NOMO-1 treated with DMSO at 0.1 percent for 48 hours (cell line): Measurements from ENCODE around the gene DOCK9.

Experiments used
- DNase-seq: peaks from one replicate; lab custom pipeline; 2025; ENCODE audit not compliant: unreplicated experiment; lab: John Stamatoyannopoulos, UW

The DOCK9 gene

GRCh38 chr13:98866882-98867281, 111.0 kb downstream of the DOCK9 start:
- DNase-seq = no peak

- DNase-seq = no peak
Measured at GRCh38 chr13:98860491-98860890, 117.4 kb downstream of the DOCK9 start.

GRCh38 chr13:98858191-98858590, 119.7 kb downstream of the DOCK9 start:
- DNase-seq = no peak

GRCh38 chr13:98856983-98857382, 120.9 kb downstream of the DOCK9 start:
- no peak for DNase-seq

GRCh38 chr13:98854448-98854847, 123.4 kb downstream of the DOCK9 start:
- no peak for DNase-seq

GRCh38 chr13:98853771-98854221, 124.1 kb downstream of the DOCK9 start:
- peak; percentile 44 for DNase-seq

- no peak for DNase-seq
Measured at GRCh38 chr13:98851276-98851675, 126.6 kb downstream of the DOCK9 start.

GRCh38 chr13:98848746-98849145, 129.1 kb downstream of the DOCK9 start:
- no peak for DNase-seq

- DNase-seq = no peak
Measured at GRCh38 chr13:98847780-98848179, 130.1 kb downstream of the DOCK9 start.

GRCh38 chr13:98846986-98847385, 130.9 kb downstream of the DOCK9 start:
- DNase-seq = no peak

- no peak for DNase-seq
Measured at GRCh38 chr13:98846521-98846920, 131.3 kb downstream of the DOCK9 start.

- DNase-seq = no peak
Measured at GRCh38 chr13:98845742-98846141, 132.1 kb downstream of the DOCK9 start.

GRCh38 chr13:98844021-98844420, 133.8 kb downstream of the DOCK9 start:
- no peak for DNase-seq

GRCh38 chr13:98843482-98843877, 134.4 kb downstream of the DOCK9 start:
- DNase-seq = no peak

GRCh38 chr13:98842858-98843481, 134.9 kb downstream of the DOCK9 start:
- peak; percentile 82 for DNase-seq

GRCh38 chr13:98842070-98842469, 135.8 kb downstream of the DOCK9 start:
- DNase-seq = no peak

GRCh38 chr13:98839856-98840769, 137.8 kb downstream of the DOCK9 start:
- peak; percentile 25 for DNase-seq

- DNase-seq = no peak
Measured at GRCh38 chr13:98838776-98839175, 139.1 kb downstream of the DOCK9 start.

- DNase-seq = no peak
Measured at GRCh38 chr13:98837896-98838295, 140.0 kb downstream of the DOCK9 start.

- no peak for DNase-seq
Measured at GRCh38 chr13:98835156-98835555, 142.7 kb downstream of the DOCK9 start.

- DNase-seq = no peak
Measured at GRCh38 chr13:98834254-98834960, 143.5 kb downstream of the DOCK9 start.

GRCh38 chr13:98831236-98831635, 146.6 kb downstream of the DOCK9 start:
- DNase-seq = no peak
